ENCODE data around the gene FADS3. TPM values are rescaled to one million over a fixed set of nuclear protein-coding genes. Genes with fewer than 3 reads are reported as not detected.
A peak's percentile ranks its signal among the peaks of the same experiment; 100 is the strongest.

The FADS3 gene
- total RNA-seq, 1 donor from 2014 or later = 9.7 TPM

DNA sequence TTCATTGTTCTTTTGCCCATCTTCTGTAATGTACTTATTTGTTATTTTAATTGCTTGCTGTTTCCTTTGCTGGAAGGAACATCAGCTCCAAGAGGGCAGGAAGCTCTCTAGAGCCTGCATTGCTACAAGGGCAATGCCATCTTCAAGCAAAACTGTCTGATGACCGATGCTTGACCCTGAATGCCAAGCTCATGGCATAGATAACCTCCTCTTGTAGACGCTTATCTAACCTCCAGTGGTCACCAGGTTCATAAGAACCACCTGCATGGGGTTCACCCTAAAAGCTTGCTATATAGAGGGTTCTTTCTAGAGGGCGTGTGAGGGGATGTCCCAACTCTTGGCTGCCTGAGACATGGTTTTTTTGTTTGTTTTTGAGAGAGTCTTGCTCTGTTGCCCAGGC is 16.5 kb downstream of the FADS3 start:
- TF ChIP-seq, protein P1, sequence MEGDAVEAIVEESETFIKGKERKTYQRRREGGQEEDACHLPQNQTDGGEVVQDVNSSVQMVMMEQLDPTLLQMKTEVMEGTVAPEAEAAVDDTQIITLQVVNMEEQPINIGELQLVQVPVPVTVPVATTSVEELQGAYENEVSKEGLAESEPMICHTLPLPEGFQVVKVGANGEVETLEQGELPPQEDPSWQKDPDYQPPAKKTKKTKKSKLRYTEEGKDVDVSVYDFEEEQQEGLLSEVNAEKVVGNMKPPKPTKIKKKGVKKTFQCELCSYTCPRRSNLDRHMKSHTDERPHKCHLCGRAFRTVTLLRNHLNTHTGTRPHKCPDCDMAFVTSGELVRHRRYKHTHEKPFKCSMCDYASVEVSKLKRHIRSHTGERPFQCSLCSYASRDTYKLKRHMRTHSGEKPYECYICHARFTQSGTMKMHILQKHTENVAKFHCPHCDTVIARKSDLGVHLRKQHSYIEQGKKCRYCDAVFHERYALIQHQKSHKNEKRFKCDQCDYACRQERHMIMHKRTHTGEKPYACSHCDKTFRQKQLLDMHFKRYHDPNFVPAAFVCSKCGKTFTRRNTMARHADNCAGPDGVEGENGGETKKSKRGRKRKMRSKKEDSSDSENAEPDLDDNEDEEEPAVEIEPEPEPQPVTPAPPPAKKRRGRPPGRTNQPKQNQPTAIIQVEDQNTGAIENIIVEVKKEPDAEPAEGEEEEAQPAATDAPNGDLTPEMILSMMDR (IDR thresholded peaks at IDR 0.05; ENCODE audit: partially characterized antibody, unreplicated experiment) = no peak
- no peaks in the 10 kb centered on the region for H3K36me3 Mint-ChIP-seq (ENCODE audit: unreplicated experiment)
- H3K4me3 Mint-ChIP-seq (ENCODE audit: unreplicated experiment) = no peak overlapping the region
- H3K9me3 Mint-ChIP-seq (ENCODE audit: unreplicated experiment) = peaks cover 2% of the 10 kb centered on the region
- DNase-seq = no peak
- H3K27ac Mint-ChIP-seq (ENCODE audit: unreplicated experiment) = no peak overlapping the region
- peaks cover 4% of the 10 kb centered on the region for H3K27me3 Mint-ChIP-seq (ENCODE audit: unreplicated experiment)
- H3K4me1 Mint-ChIP-seq (ENCODE audit: low read depth, unreplicated experiment) = peaks cover 9% of the 10 kb centered on the region

DNA sequence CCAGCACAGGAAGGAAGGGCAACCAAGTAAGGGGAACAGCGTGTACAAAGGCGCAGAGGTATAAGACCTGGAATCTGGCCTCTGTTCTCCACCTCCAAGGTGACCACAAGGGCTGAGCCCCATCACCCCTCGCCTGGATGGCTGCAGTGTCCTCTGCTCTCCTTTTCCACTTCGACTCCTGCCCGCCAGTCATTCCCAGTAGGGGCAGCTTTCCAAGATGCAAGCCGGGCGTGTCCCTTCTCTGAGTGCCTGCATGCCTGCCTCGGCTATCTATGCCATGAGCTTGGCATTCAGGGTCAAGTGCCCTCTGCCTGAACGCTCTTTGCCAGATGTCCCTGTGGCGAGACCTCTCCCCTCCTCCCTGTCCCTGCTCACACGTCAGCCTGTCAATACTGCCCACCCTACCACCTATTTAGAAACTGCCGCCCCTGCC is 17.0 kb downstream of the FADS3 start:
- H3K36me3 Mint-ChIP-seq (ENCODE audit: unreplicated experiment) = no peaks in the 10 kb centered on the region
- DNase-seq = no peak
- peaks cover 14% of the 10 kb centered on the region for H3K4me1 Mint-ChIP-seq (ENCODE audit: low read depth, unreplicated experiment)
- TF ChIP-seq, protein P1 (IDR thresholded peaks at IDR 0.05; ENCODE audit: partially characterized antibody, unreplicated experiment) = no peak
- no peak overlapping the region for H3K4me3 Mint-ChIP-seq (ENCODE audit: unreplicated experiment)
- H3K9me3 Mint-ChIP-seq (ENCODE audit: unreplicated experiment) = peaks cover 3% of the 10 kb centered on the region
- peaks cover 4% of the 10 kb centered on the region for H3K27me3 Mint-ChIP-seq (ENCODE audit: unreplicated experiment)
- no peak overlapping the region for H3K27ac Mint-ChIP-seq (ENCODE audit: unreplicated experiment)

DNA sequence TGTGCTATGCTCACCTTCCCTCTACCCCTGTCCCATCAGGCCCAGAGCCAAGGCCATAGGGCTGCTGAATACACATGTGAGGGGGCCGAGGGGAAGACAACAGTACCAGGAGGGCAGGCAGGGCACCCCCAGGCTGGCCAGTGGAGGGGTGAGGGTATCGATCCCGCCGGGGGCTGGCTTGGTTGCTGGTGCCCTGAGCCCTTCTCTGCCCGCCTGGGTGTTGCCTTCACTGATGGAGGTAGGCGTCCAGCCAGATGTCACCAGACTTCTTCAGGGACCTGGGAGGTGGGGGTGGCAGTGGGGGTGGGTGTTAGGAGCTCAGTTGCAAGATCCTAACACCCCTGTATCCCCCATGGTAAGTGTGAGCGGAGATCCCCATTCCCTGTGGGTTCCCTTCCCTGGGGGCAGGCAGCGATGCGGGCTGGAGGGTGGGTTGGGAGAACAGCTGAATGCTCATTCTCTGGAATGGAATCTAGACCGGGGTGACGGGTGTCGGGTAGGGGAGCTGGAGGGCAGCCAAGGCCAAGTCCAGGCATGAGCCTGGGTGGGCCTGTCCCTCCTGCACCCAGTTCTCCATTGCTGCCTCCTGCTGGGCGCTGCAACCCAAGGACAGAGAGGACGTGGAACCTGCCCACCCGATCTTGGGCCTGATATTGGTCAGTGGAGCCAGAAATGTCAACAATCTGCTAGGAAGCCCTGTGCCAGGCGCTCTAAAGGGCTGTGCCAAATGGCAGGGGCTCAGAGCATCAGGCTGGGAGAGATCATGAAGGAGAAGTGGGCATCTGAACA is 17.6 kb downstream of the FADS3 start:
- Mint-ChIP-seq H3K36me3 (ENCODE audit: unreplicated experiment) (no peaks in the 10 kb centered on the region), H3K27ac (ENCODE audit: unreplicated experiment) (no peak overlapping the region), H3K4me1 (ENCODE audit: low read depth, unreplicated experiment) (peaks cover 14% of the 10 kb centered on the region), H3K9me3 (ENCODE audit: unreplicated experiment) (peaks cover 3% of the 10 kb centered on the region), H3K4me3 (ENCODE audit: unreplicated experiment) (no peak overlapping the region), H3K27me3 (ENCODE audit: unreplicated experiment) (peaks cover 4% of the 10 kb centered on the region)
- TF ChIP-seq, protein P1 (IDR thresholded peaks at IDR 0.05; ENCODE audit: partially characterized antibody, unreplicated experiment) = no peak
- DNase-seq = no peak

DNA sequence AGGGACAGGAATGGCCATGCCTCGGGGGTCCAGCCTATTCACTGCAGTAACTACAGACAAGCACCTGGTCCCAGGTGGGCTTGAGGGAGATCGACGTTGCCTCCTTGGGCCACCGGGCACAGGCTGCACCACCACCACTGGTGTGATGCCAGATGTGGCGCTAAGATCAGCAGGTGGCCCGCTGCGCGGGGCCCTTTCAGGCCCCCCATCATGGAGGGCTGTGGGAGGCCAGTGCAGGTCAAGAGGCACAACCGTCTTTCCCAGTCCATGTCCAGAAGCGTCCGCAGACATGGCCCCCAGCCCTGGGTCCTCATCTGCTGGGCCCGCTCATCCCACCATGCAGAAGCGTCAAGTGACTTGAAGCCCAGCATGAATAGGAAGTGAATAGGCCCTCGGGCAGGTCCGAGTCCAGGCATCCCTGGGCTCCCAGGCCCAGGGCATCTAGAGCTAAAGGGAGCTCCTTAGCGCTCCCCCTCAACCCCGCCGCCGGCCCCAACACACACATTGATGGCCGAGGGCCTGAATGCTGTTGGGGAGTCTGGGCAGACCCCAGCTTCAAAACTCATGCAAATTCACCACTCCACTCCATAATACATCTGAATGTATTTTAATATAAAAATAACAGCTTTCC is 18.3 kb downstream of the FADS3 start:
- Mint-ChIP-seq H3K27me3 (ENCODE audit: unreplicated experiment) (peaks cover 4% of the 10 kb centered on the region), H3K36me3 (ENCODE audit: unreplicated experiment) (no peaks in the 10 kb centered on the region), H3K4me3 (ENCODE audit: unreplicated experiment) (no peak overlapping the region), H3K4me1 (ENCODE audit: low read depth, unreplicated experiment) (peaks cover 14% of the 10 kb centered on the region), H3K27ac (ENCODE audit: unreplicated experiment) (no peak overlapping the region), H3K9me3 (ENCODE audit: unreplicated experiment) (peaks cover 3% of the 10 kb centered on the region)
- TF ChIP-seq, protein P1 (IDR thresholded peaks at IDR 0.05; ENCODE audit: partially characterized antibody, unreplicated experiment) = no peak
- no peak for DNase-seq

DNA sequence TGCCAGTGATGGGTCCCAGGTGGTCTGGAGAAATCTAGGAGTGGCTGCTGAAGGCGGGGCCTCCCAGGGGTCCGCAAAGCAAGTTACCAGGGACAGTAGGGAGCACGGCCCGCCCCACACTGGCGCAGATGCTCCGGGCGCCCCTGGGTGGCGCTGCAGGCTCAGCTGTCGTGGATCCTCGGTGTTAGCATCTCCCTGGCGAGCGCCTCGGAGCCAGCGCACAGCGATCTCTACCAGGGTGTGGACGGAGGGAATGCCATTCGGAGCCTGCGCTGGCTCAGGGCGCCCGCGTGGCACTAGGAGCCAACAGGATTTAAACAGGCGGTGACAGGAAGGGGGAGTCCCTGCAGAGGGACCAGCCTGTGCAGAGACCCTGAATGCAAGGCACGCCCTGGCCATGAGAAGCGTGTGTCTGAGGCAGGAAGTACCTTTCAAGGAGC is 20.2 kb downstream of the FADS3 start:
- peak overlapping the region; percentile 77 for H3K4me3 Mint-ChIP-seq (ENCODE audit: unreplicated experiment)
- no peaks in the 10 kb centered on the region for H3K36me3 Mint-ChIP-seq (ENCODE audit: unreplicated experiment)
- DNase-seq = peak; percentile 88
- peaks cover 14% of the 10 kb centered on the region for H3K4me1 Mint-ChIP-seq (ENCODE audit: low read depth, unreplicated experiment)
- TF ChIP-seq, protein P1 (IDR thresholded peaks at IDR 0.05; ENCODE audit: partially characterized antibody, unreplicated experiment) = peak; percentile 87
- H3K27me3 Mint-ChIP-seq (ENCODE audit: unreplicated experiment) = peaks cover 7% of the 10 kb centered on the region
- H3K27ac Mint-ChIP-seq (ENCODE audit: unreplicated experiment) = peak overlapping the region; percentile 73
- H3K9me3 Mint-ChIP-seq (ENCODE audit: unreplicated experiment) = peaks cover 3% of the 10 kb centered on the region

Data from glutamatergic neuron (in vitro differentiated cells).